Stimulated activated CD8-positive, alpha-beta memory T cell treated with anti-CD3 and anti-CD28 coated beads, Interleukin-15, amount 100 ng/mL, for 4 hours (primary cell): ENCODE data around the gene WBP1.
A peak's percentile ranks its signal among the peaks of the same experiment; 100 is the strongest.
"Not testable (repeated sequence)": the region's sequence is repeated elsewhere in the genome, so short reads cannot be mapped to it uniquely, and the experiment has no call there.

ENCODE experiments used
- DNase-seq, 2 donors: peaks; one replicate each; pipeline ENCODE4 v3.0.0-alpha.2; 2020; ENCODE audit warnings: low read depth in 2 of 2

The WBP1 gene

DNA sequence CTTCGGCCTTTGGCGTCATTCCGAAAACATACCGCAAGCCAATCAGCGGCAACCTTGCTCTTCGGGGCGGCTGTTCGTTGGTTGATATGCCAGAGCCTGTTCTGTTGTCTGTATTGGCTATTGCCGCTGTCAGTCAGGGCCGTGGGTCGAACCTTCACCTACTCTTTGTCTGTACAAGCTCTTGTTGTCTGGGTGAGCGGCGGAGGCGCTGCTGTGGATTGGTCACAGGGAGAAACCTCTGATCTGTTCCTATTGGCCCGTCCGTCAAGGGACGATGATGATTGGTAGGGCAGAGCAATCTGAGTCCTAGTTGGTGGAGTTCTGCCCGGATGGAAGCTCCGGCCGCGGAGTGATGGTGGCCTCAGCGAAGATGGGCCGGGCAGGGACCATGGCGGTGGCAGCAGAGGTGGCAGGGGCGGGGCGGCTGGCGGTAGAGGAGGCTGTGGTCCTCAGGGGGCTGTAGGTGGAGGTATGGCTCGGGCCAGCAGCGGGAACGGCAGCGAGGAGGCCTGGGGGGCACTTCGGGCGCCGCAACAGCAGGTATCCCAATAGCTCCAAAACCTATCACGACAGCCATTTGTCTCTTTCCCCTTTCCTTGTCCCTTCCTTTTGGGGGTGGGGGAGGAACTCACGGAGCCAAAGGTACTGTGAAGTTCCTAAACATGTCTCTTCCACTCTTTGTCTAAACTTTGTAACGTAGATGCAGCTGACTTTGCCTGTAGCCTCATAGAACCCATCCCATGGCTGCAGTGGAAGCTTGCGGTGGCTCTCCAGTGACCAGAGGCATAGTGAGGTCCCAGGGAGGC, at the start of gene WBP1:
Gene WBP1, plus strand, starts transcription at position 307 of the 806 bp plus-strand sequence. Its CDS starts 165 bp downstream, at position 472.
- DNase-seq = peak; percentile 97 to 100

DNA sequence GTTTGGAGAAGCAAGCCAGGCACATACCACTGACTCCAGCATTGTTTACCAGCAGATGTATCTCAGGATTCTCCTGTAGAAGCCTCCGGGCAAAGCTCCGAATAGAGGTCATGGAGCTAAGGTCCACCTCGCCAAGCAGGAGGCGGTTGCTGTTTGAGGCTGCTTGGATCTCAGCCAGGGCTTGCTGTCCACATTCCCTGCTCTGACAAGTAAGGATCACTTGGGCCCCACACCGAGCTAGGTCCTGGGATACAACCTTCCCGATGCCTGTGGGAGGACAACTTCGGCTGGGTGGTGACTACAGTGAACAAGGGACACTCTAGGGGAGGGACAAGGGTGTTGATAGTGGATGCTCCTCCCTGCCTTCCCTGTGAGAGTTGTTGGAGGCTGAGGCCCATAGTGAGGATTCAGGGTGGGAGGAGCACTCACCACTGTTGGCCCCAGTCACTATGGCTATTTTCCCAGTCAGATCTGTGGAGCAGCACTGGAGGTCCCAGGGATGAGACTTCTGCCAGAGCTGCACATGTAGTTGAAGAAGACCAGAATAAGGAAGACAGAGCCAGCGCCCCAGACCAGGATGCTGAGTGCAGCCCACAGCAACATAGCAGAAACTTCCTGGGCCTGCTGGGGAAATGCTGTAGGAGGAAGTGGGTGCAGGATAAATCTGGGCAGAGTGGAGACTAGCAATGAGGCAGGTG, 45.1 kb upstream of the WBP1 start:
- no peak for DNase-seq

DNA sequence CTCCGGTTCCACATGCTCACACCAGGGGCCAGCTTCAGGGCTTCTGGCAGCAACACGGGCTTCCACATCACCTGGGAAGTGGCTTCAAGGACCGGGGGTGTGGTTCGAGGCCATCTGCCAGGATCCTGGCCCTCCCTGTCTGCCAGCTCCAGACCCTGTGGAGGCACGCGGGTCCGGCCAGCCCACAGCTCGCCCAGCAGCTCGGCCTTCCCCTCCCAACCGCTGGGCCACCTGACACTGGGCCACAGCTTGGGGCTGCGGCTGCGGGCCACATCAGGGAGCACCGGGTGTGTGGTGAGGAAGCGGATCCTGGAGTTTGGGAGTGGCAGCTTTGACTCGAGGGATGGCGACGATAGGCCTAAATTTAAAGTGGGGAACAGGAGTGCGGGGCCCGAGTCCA, 43.8 kb upstream of the WBP1 start:
- no peak for DNase-seq

DNA sequence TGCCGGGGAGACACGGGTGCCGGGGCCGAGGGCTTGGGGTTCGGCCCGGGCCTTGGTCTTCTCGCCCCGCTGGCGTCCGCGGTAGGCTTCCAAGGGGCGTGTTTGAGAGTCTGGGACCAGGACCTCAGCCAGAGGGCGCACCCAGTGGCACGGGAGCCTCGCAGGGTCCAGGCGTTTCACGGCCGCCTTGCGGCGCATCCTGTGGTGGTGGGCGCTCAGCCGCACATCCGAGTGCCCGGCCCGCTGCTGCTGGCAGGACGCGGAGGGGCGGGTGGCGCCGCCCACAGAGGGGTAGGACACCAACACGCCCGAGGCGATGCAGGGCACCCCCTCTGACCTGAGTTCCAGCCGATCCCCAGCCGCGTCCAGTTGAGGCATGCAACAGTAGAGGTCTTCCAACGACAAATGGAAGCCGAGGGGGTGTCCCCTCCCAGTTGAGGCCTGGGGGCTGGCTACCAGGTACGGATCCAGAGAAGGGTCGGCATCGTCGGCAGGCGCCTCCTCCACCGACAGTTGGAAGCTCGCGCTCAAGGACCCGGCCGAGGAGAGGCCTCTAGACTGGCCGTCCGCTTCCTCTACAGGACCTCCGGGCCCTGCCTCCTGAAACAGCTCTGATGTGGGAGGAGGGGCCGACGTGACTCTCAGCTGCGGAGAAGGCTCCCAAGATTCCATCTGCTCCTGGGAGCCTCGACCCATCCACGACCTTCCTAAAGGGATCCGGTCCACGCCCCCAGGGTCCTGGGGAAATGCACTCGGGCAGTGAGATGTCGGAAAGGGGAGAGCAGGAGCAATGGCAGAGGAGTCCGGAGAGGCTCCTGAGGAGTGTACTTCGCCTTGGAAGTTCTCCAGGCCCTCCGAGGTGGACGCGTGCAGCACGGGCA, 43.1 kb upstream of the WBP1 start:
- DNase-seq = no peak

DNA sequence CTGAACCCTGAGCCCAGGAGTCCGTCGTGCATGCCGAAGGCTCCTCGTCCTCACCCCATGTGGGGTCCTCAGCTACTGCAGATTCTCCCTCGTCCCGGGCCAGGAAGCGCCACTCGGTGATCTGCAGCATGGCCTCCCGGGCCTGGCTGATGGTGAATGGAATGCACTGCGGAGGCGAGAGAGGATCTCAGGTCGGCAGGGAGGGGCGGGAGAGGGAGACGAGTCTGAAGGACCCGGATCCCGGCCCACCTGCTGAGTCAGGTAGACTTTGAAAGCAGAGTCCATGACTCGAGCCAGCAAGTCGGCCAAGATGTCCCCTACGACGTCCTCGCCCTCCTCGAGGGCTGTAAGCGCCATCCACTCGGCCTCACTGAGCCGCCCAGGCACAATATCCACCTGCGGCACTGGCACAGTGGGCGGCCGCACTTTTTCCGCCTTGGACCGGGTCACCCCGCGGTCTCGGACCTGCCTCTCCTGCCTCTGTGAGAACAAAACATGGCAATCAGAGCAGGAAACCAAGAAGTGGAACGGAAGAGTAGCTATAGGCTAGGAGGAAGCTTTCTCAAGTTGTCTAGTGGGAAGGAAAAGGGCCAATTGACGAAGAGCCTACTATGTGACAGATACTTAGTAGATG, 42.4 kb upstream of the WBP1 start:
- DNase-seq = no peak

DNA sequence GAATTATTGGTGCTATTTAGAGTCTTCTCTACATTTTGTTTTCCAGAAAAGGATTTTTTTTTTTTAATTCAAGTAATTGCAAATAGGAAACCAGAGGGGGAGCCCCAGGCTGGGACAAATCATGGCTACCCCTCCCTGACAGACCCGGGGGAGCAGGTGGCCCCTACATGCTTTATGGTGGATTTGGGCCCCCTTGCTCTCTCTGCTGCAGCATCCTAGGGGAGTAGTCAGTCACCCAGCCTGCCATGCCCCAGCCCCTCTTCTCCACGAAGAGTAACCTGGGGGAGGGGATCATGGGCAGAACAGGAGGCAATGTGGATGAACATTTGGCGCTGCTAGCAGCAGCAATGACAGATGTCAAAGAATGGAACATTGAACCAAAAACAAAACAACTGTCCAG, 41.5 kb upstream of the WBP1 start:
- no peak for DNase-seq

DNA sequence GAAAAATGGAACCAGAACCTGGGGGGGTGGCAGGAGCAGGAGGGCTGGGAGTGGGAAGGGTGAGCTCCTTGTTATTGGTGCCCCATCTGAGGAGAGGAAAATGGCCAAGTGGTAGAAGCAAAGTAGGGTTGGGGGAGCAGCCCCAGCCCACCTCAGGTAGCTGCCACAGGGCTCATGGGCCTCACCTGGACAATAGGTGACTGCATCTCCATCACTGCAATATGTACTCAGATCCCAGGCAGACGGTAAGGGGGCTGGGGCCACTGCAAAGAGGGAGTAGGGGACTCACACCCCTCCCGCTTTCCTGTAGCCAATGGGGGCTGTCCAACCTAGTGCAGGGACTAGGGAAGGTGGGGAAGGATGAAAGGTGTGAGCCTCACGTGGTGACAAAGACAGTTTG, 41.0 kb upstream of the WBP1 start:
- DNase-seq = no peak

DNA sequence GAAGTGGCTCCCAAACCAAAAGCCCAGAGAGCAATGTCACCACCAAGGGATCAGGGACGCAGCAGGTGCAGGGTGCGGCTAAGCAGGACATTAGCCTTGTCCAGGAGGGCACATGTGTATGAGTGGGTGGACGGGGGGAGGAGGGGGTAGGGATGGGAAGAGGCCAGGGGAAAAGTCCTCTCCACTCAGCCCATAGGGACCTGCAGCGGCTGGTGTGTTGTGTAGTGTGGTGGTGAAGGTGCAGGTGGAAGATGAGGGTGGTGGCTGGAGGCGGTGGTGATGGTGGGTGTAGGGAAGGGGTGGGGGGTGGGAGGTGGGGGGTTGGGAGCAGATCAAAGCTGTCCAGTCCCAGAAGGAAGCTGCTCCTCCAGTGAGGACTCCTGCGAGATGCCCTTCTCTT, 40.5 kb upstream of the WBP1 start:
- no peak for DNase-seq

DNA sequence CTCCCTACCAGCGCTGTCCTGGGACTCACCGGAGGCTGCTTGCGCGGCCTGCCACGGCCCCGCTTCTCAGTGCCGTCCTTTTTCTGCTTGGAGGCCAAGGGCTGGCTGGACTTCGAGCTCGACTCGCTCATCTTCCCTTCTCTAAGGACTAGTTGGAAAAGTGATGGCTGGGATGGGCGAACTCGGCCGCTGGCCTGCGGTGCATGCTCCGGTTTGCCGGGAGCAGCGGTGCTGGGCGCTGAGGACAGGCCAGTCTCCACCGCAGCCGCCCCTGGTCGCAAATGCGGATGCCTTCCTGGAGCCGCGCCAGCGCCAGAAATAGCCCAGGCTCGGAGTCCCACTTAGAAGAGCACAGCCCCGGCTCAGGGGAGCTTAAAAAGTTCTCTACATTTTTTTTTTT, 39.9 kb upstream of the WBP1 start:
- no peak for DNase-seq

DNA sequence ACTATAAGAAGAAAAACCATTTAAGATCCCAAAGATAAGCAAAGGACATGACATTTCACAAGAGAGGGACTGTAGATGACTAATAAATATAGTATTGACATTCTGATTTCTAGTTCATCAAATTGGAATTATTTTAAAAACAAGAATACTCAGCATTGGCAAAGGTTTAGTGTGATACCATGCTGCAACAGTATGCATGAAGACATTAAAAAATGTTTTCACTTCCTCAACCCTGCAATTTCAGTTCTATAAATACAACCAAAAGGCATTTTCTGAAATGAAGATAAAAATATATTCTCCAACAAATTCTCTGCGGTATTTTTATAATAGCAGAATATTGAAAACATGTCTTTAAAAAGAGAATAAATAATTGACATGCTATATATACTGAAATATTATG, 38.9 kb upstream of the WBP1 start:
- no peak for DNase-seq

DNA sequence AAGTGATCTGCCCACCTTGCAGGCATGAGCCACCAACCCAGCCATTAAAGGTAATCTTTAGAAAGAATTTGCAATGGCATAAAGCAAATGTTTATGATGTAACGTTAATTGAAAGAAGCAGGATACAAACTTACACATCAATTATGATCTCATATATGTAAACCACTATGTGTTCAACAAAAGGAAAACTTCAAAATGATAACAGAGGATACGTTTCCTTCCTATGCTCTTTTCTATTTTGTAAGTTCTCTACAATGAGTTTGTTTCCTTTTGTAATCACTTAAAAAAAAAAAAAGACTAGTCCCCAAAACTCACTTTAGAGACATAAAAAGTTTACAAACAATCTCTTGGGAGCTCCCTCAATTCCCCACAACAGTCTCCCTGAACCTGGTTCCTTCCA, 38.2 kb upstream of the WBP1 start:
- DNase-seq = no peak

DNA sequence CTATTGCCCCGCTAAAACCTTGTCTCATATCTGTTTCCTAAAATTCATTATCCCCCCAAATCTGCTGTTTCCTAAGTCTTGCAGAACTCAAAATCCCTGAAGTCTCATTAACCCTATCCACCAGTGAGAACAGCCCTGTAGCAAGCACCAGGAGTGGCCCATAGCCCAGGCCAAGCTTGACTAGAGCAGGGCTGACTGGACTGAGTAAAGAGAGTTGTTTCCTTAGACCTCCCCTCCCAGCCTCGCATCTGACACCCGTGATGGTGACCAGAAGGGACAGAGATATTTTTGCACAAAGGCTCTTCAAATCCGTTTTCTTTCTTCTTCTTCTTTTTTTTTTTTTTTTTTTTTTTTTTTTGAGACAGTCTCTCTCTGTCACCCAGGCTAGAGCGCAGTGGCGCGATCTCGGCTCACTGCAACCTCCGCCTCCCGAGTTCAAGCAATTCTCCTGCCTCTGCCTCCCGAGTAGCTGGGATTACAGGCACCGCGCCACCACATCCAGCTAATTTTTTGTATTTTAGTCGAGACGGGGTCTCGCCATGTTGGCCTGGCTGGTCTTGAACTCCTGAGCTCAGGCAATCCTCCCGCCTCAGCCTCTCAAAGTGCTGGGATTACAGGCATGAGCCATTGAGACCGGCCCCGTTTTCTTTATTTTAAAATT, 37.7 kb upstream of the WBP1 start:
- DNase-seq = not testable (repeated sequence)

DNA sequence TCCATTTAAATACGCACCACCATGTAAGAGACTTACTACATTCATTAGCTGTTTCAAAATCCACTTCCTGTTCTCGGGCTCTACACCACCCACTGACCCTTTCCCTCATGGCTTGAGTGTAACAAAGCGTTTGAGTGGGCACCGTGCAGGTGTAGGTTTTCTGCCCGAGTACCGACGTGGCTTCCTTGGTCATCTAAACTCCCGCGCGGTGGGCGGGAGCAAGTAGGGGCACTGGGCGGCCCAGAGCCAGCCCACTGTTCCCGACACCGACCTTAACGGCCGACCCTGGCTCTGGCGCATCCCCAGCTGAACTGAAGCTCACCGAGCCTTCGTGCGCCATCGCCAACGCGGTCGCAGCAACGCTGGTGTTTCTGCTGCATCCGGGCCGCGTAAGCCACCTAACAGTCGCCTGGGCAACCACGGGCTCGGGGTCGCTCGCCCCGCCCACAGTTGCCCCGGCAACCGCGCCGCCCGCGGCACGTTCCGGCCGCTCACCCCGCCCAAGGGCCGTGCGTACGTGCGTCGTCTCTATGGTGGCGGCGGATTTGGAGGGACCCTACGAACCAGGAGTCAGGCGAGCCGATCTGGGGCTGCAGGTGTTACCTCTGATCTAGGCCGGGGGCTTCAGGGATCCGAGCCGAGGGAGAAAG, 36.9 kb upstream of the WBP1 start, which contains the start of the genes C2orf81 and WDR54:
Gene C2orf81, minus strand, starts transcription at position 399 of the 650 bp plus-strand sequence. Its CDS starts 59 bp downstream, at position 340.
Gene WDR54, plus strand, starts transcription at position 510 of the 650 bp plus-strand sequence. CDS start 424 bp downstream, outside the sequence.
- peak; percentile 86 to 91 for DNase-seq

DNA sequence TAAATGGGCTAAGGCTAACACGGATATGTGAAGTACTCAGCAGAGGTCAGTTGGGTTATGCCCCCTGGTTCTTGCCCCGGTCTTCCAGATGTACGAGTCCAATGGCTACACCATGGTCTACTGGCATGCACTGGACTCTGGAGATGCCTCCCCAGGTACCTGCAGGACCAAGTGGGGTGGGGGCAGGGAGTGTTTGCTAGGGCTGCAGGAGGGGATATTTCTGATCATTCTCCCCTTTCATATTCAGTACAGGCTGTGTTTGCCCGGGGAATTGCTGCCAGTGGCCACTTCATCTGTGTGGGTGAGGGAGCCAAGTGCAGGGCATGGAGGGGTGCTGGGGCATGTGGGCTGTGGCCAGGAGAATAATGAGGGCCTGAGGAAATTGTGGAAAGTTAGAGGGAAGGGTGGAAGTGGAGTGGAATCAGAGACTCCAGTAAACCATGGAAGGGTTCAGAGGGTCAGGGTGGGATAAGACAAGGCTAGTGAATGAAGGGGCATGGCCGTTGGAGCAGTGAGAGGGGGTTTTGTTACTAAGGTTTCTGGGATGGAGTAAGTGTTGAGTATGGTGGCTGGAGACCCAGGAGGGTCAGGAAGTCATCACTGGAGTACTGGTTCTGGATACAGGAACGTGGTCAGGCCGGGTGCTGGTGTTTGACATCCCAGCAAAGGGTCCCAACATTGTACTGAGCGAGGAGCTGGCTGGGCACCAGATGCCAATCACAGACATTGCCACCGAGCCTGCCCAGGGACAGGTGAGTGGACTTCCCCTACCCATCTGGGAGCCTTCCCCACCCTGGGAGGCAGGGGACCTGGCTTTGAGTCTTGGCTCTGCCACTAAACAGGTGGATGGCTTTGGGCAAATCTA, 34.8 kb upstream of the WBP1 start:
- no peak for DNase-seq

DNA sequence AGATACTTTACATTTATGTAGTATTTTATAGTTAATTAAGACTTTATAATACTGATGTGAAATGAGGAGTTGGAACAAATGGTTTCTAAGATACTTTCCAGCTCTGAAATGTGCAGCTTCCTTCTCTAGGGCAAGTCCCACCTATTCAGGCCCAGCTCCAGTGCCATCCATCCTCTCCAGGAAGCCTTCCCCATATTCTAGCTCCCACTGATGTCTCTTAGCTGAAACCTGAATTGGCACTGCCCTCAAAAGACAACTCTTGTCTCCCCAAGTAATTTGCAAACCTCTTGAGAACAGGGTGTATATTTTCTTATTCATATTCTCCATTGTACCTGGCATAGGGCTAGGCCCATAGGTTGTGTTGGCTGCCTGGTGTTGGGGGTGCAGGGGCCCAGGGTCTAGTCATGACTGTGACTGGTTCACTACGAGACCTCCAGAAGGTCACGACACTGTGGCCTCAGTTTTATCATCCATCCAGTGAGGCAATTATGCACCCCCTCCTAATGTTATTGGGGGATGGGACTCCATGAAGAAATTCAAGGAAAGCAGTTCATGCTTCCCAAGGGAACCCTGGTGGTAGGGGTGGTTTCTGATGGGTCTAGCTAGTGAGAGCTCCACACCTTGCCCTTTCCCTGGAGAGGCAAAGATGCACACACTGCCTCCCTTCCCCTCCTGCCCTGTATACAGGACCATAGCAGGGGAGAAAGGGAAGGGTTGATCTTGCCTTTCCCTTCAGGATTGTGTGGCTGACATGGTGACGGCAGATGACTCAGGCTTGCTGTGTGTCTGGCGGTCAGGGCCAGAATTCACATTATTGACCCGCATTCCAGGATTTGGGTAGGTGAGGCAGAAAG, 33.9 kb upstream of the WBP1 start:
- DNase-seq = no peak

DNA sequence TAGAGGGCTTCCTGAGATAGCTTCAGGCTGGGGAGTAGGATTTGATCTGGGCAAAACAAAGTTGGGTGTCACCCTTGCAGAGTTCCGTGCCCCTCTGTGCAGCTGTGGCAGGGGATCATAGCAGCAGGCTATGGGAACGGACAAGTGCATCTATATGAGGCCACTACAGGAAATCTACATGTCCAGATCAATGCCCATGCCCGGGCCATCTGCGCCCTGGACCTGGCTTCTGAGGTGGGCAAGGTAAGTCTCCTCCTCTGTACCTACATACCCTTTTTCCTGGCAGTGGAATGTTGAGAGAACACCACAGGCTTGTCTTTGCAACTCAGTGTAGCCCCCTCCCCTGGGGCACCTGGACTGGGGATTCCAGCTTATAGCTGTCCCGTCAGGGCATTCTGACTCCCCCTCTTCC, 33.2 kb upstream of the WBP1 start:
- DNase-seq = no peak

DNA sequence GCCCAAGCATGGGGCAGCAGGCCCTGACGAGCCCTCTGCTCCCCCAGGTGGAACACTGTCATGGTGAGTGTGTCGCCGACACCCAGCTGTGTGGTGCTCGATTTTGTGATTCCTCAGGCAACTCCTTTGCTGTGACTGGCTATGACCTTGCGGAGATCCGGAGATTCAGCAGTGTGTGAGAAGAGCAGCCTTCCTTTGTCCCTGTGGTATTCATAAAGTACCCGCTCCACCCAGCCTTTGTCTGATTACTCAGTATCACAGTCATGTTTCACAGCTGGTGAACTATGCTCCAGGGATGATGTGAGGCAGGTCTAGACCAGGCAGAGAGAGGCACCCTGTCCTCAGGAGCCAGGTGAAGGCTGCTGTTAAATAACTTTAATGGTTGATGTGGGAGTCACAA, 32.7 kb upstream of the WBP1 start:
- DNase-seq = no peak

DNA sequence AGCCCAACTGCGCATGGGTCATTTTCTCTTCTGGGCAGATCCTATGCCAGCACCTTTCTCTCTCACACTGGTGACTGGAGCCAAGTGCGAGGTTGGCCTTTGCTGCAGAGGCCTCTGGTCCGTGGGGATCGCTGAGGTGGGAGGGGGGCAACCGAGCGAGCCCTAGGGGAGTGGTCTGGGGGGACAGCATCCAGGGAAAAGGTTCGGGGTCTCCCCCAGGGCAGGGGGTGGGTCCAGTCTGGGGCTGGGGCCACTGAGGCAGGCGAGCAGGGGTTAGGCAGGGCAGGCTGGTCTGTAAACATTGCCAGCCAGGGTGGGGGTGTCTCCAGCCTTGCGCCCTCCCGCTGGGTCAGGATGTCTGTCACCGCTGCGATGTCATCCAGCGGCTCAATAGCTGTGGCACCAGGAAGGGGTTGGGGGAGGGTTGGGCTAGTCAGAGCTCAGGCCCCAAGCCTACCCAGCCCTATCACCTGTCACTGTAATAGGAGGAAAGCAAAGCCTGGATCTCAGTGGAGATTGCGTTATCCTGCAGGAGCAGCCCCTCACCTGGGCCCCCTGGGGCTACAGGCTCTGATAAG, 32.0 kb upstream of the WBP1 start:
- no peak for DNase-seq
